Stimulated activated naive CD8-positive, alpha-beta T cell treated with anti-CD3 and anti-CD28 coated beads, Interleukin-15, Interleukin-2, amounts not matched to agents 100 ng/mL and 50 ng/mL, for 24 hours (primary cell): Measurements from ENCODE around the gene MICALL2.
A peak's percentile ranks its signal among the peaks of the same experiment; 100 is the strongest.

Source experiments
- H3K27ac Mint-ChIP-seq: one replicate; pipeline ENCODE4 v1.8.0; 2021; ENCODE audit warnings: mild to moderate bottlenecking, mixed read lengths
- H3K27me3 Mint-ChIP-seq: one replicate; pipeline ENCODE4 v1.8.0; 2021; ENCODE audit warnings: mixed read lengths
- H3K36me3 Mint-ChIP-seq: one replicate; pipeline ENCODE4 v1.8.0; 2021; ENCODE audit warnings: low read depth, mixed read lengths
- H3K4me1 Mint-ChIP-seq: one replicate; pipeline ENCODE4 v1.8.0; 2021; ENCODE audit warnings: low read depth, mixed read lengths
- H3K4me3 Mint-ChIP-seq: one replicate; pipeline ENCODE4 v1.8.0; 2021; ENCODE audit warnings: mild to moderate bottlenecking, mixed read lengths
- H3K9me3 Mint-ChIP-seq: one replicate; pipeline ENCODE4 v1.8.0; 2021; ENCODE audit warnings: mixed read lengths

MICALL2 gene

DNA sequence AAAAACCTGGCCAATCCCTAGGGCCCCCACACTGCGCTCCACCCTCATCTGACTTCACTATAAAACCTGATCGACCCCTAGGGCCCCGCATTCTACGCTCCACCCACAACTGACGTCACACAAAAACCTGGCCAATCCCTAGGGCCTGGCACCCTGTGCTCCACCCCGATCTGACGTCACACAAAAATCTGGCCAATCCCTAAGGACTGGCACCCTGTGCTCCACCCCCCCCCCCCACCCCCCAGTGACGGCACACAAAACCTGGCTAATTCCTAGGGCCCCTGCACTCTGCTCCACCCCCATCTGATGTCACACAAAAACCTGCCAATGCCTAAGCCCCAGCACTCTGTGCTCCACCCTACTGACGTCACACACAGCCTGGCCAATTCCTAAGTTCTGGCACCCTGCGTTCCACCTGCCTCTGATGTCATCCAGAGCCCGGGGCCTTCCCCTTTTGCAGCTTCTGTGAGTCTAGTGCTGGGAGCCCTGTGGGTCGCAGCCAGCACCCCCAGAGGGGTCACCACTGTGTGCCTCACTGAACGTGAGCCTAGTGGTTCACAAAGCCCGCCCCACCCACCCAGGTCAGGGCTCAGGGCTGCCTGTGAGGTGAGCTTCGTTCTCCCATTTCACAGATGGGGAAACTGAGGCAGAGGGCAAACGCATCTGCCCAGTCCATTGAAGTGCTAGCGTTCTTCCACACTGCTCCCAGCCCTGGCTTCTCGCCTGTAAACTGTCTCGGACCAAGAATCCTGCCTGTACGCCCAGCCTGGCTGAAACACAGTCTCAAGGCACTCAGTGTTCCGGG is 40.6 kb downstream of the MICALL2 start:
- H3K4me3 Mint-ChIP-seq = peak overlapping the region; percentile 17

DNA sequence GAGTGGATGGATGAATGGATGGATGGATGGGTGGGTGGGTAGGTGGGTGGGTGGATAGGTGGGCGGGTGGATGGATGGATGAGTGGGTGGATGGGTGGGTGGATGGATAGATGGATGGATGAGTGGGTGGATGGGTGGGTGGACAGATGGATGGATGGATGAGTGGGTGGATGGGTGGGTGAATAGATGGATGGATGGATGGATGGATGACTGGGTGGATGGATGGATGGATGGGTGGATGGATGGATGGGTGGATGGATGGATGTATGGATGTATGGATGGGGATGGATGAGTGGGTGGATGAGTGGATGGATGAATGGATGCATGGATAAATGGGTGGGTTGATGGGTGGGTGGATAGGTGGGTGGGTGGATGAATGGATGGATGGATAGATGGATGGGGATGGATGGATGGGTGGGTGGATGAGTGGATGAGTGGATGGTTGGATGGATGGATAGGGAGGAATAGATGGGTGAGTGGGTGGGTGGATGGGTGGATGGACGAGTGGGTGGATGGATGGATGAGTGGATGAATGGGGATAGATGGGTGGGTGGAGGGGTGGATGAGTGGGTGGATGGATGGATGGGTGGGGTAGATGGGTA is 43.8 kb downstream of the MICALL2 start:
- no peak overlapping the region for H3K27ac Mint-ChIP-seq
- H3K27me3 Mint-ChIP-seq = peaks cover 15% of the 10 kb centered on the region
- no peaks in the 10 kb centered on the region for H3K9me3 Mint-ChIP-seq
- H3K4me1 Mint-ChIP-seq = peaks cover 28% of the 10 kb centered on the region
- H3K4me3 Mint-ChIP-seq = no peak overlapping the region
- no peaks in the 10 kb centered on the region for H3K36me3 Mint-ChIP-seq

More for the DNA sequence above, 40.6 kb downstream of the MICALL2 start:
- no peaks in the 10 kb centered on the region for H3K9me3 Mint-ChIP-seq
- H3K27ac Mint-ChIP-seq = no peak overlapping the region
- H3K36me3 Mint-ChIP-seq = no peaks in the 10 kb centered on the region
- peaks cover 25% of the 10 kb centered on the region for H3K4me1 Mint-ChIP-seq
- H3K27me3 Mint-ChIP-seq = peaks cover 23% of the 10 kb centered on the region

DNA sequence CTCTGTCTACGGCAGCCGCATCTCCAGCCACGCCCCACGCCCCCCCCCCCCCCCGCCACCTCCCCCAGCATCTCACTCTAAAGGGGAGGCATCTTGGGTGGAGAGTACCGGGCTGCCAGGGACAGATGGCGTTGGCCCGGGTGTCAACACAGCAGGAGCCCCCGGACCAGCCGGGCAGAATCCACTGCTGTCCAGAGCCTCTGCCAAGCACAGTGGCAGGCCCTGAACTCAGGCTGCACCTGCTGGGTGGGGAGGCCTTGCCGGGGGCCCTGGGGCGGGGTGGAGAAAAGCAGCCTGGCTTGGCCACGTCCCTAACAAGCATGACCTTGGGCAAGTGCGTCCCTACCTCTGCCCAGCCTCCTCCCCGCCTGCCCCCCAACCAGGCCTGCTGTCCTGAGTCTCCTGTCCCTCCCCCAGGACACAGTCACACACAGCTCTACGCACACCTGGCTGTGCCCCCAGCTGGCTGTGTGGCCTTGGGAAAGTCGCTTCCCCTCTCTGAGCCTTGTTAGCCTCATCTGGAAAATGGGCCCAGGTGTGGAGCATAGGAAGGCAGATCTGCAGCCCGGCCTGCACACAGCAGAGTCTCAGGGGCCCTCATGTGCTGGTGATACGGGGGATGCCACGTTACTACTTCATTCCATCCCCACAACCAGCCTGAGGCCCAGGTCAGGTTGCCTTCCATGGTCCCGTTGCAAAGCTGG is 45.2 kb downstream of the MICALL2 start:
- no peaks in the 10 kb centered on the region for H3K36me3 Mint-ChIP-seq
- no peak overlapping the region for H3K27ac Mint-ChIP-seq
- peaks cover 28% of the 10 kb centered on the region for H3K4me1 Mint-ChIP-seq
- H3K27me3 Mint-ChIP-seq = peaks cover 19% of the 10 kb centered on the region
- H3K9me3 Mint-ChIP-seq = no peaks in the 10 kb centered on the region
- H3K4me3 Mint-ChIP-seq = no peak overlapping the region

DNA sequence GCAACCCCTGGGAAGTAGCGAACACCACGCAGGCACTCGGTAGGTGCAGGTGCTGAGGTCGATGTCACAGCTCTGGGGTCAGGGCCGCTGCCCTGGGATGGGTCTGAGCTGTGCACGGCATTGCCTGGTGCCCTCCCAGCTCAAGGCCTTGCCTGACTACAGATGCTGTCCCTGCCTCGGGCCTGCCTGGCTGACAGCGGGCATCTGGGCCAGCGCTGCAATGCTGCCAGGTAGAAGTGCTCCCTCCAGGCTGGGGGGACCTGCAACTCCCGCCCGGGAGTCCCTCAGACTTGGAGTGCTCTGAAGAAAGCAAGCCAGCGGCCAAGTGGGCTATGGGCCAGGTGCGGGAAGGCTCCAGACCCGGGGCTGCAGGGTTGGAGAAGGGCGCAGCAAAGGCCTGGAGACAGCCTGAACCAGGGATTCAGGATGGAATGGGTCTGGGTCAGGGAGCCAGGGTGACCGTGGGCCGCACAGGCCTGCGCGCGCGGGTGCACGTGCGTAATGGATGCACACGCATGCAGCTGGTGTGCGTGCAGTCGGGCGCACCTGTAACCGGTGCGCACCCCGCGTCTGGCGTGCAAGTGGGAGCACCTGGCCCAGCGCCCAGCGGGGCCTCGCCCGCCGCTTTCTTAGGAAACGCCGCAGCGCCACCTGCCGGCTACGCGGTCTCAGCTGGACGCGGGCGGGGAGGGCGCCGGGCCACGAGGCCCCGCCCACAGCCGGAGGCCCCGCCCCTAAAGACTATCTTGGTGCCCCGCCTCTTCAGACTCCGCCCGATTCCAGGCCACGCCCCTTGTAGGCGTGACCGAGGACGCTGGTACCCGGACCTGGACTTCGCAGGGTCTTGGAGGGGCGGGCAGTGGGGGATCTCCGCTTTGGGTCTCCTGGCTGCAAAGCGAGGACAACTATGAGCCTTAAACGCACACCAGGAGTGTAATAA is 46.7 kb downstream of the MICALL2 start:
- Mint-ChIP-seq H3K27ac (no peak overlapping the region), H3K36me3 (no peaks in the 10 kb centered on the region), H3K27me3 (peaks cover 16% of the 10 kb centered on the region), H3K4me1 (peaks cover 17% of the 10 kb centered on the region), H3K4me3 (no peak overlapping the region), H3K9me3 (no peaks in the 10 kb centered on the region)

DNA sequence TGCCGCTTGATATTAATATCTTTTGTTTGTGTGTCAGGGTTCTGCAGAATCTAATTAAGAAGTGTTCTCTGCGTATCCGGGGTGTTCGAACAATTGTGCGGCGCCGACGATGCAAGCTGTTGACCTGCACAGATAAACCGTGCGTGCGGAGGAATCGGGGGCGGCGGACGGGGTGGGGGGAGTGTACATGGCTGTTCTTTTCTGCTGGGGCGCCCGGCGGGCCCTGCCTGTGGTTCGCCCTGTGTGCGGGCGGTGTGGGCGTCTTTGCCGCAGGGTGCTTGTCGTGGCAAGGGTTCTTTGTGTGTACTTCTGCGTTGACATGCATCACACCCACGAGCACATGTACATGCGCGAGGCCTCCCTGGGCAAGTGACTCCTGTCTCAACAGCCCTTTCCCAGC is 47.9 kb downstream of the MICALL2 start:
- H3K4me3 Mint-ChIP-seq = no peak overlapping the region
- H3K36me3 Mint-ChIP-seq = no peaks in the 10 kb centered on the region
- peaks cover 11% of the 10 kb centered on the region for H3K27me3 Mint-ChIP-seq
- peaks cover 7% of the 10 kb centered on the region for H3K4me1 Mint-ChIP-seq
- H3K27ac Mint-ChIP-seq = no peak overlapping the region
- H3K9me3 Mint-ChIP-seq = no peaks in the 10 kb centered on the region

DNA sequence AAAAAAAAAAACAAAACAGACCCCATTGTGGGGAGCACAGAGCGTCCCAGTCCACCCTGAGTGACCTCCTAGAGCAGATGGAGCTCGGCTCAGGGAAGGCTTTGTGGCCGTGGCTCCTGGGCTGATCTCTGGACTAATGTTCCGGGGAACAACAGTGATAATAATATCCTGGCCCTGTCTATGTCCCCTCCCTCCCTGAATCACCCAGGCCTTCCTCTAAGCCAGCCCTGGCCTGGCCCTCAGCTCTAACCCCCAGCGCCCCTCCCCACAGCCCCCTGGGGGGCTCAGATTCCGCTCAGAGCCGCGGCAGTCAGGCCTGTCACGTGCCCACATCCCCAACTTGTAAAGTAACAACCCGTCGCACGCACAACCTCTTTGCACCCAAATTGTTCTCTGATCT is 48.3 kb downstream of the MICALL2 start:
- no peaks in the 10 kb centered on the region for H3K9me3 Mint-ChIP-seq
- peaks cover 3% of the 10 kb centered on the region for H3K4me1 Mint-ChIP-seq
- no peaks in the 10 kb centered on the region for H3K36me3 Mint-ChIP-seq
- H3K27me3 Mint-ChIP-seq = peaks cover 11% of the 10 kb centered on the region
- H3K4me3 Mint-ChIP-seq = no peak overlapping the region
- H3K27ac Mint-ChIP-seq = no peak overlapping the region

DNA sequence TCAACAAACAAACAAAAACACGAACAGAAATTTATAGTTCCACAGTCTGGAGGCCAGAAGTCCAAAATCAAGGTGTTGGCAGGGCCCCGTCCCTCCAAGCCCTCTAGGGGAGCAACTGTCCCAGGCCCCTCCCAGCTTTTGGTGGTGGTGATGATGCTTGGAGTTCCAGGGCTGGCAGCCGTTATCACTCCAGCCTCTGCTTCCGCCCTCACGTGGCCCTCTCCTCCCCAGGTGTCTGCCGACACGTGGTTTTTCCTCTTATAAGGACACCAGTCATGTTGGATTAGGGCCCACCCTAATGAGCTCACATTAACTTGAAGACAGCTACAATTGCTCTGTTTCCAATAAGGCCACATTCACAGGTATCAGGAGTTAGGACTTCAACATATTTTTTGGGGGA is 49.7 kb downstream of the MICALL2 start:
- Mint-ChIP-seq H3K36me3 (no peaks in the 10 kb centered on the region), H3K9me3 (no peaks in the 10 kb centered on the region), H3K27me3 (peaks cover 17% of the 10 kb centered on the region), H3K27ac (no peak overlapping the region), H3K4me3 (no peak overlapping the region), H3K4me1 (peaks cover 3% of the 10 kb centered on the region)

DNA sequence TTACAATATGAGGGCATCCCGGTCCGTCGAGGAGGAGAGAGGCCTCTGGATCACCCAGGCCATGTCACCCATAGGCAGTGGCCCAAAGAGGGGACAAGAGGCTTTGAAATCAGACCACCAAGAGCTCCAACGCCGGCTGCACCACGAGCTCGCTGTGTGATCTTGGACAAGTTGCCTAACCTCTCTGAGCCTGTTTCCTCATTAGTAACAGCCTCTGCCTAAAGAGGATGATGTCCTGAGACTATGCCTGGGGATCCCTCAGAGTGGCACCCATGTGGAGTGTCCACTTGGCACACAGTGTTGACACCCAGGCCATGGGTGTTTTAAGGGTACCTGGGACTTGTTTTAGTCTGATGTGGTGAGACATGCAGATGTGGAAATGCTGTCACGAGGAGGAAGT is 50.8 kb downstream of the MICALL2 start:
- Mint-ChIP-seq H3K4me3 (no peak overlapping the region), H3K4me1 (peaks cover 9% of the 10 kb centered on the region), H3K27me3 (peaks cover 28% of the 10 kb centered on the region), H3K36me3 (no peaks in the 10 kb centered on the region), H3K9me3 (no peaks in the 10 kb centered on the region), H3K27ac (no peak overlapping the region)

DNA sequence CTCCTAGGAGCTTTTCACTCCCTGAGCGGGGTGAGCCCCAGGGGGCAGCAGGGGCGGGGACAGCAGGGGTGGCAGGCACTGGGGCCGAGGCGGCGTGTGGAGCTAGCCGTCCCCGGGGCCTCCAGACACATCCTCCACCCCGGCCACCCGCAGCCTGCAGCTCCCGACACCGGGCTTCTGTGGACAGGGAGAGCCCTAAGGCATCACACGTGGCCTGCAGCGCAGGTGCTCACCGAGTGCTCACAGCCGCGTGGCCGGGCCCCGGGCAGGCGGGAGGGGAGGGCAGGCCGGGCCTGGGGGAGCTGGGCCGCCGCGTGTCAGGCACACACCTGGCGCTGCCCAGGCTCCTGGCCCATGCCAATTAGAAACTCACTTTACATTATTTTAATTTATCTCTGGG is 51.4 kb downstream of the MICALL2 start:
- Mint-ChIP-seq H3K9me3 (no peaks in the 10 kb centered on the region), H3K36me3 (no peaks in the 10 kb centered on the region), H3K4me3 (no peak overlapping the region), H3K27me3 (peaks cover 28% of the 10 kb centered on the region), H3K4me1 (peaks cover 7% of the 10 kb centered on the region), H3K27ac (no peak overlapping the region)

DNA sequence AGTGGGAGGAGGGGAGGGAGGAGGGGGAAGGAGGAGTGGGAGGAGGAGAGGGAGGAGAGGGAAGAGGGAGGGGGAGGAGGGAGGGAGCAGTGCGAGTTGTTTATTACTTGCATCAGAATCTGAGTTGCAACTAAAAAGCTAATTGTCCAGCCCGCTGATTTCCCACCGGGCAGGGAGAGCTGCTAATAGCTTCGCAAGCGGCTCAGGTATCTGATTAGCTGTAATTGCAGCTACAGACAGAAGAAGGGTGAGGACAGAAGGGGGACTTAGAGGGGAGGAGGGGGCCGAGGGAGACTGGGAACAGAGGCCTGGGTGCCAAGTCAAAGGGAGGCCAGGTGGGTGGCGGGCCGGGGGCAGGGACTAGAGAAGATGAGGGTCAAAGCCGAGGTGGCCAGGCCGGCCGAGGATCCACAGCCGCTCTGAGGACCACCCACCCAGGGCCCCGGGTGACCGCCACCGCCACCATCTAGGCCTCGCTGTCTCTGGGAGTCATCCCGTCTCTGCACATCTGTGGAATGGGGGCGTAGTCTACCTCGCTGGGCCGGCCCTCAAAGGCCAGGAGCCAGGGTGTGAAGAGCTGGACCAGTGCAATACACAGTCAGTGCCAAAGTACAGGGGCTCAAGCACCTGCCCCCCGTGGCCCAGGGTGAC is 54.2 kb downstream of the MICALL2 start:
- no peak overlapping the region for H3K4me3 Mint-ChIP-seq
- peaks cover 7% of the 10 kb centered on the region for H3K4me1 Mint-ChIP-seq
- peaks cover 49% of the 10 kb centered on the region for H3K27me3 Mint-ChIP-seq
- no peak overlapping the region for H3K27ac Mint-ChIP-seq
- no peaks in the 10 kb centered on the region for H3K36me3 Mint-ChIP-seq
- peaks cover 4% of the 10 kb centered on the region for H3K9me3 Mint-ChIP-seq

DNA sequence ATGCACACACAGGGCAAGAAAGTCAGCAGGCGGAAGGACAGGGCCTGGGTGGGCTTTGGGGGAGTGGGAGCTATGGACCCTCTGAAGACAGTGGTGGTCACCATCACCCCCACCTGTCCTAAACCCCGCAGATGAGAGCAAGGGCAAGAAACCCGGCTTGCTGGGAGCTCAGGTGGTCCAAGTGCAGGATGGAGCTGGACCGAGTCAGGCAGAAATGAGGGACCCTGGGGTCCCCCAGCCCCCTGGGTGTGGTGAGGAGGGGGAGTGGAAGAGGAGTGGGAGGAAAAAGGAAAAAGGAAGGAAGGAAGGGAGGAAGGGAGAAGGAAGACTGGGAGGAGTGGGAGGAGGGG is 54.8 kb downstream of the MICALL2 start:
- Mint-ChIP-seq H3K4me3 (no peak overlapping the region), H3K4me1 (peaks cover 7% of the 10 kb centered on the region), H3K9me3 (peaks cover 4% of the 10 kb centered on the region), H3K27me3 (peaks cover 46% of the 10 kb centered on the region), H3K36me3 (no peaks in the 10 kb centered on the region), H3K27ac (no peak overlapping the region)

DNA sequence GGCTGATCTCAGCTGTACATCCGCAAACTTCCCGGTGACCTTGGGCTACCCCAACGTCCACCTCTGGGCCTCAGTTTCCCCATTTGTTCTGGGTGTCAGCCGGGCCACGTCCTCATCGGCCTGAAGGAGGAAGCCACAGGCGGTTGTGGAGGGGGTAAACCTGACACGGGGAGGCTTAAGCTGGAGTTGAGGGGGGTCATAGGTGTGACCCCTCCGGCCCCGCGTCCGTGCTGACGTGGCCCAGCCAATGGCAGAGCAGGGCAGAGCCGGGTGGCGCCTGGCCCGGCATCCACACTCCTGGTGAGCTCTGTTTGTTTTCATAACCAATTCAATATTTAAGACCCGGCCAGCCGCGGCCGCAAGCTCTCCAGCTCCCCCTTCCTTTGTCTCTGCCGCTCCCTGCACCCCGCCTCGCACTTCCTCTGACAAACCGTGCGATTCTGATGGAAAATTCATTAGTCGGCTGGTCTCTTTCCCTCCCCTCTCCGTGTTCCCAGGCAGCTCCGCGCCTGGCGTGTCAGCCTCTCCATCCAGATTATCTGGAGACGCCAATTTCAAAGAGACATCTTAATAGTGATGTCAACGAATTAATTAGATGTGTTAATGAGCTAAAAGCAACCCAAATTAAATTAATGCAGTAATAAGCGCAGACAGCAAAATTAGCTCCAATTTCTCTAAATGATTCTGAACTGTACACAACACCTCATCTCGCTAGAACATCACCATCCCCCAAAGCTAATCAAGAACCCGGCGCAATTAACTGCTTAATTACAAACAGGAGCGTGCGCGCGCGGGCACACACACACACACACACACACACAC is 55.4 kb downstream of the MICALL2 start:
- Mint-ChIP-seq H3K27me3 (peaks cover 50% of the 10 kb centered on the region), H3K36me3 (no peaks in the 10 kb centered on the region), H3K9me3 (peaks cover 4% of the 10 kb centered on the region), H3K4me1 (peaks cover 7% of the 10 kb centered on the region), H3K27ac (no peak overlapping the region), H3K4me3 (no peak overlapping the region)

DNA sequence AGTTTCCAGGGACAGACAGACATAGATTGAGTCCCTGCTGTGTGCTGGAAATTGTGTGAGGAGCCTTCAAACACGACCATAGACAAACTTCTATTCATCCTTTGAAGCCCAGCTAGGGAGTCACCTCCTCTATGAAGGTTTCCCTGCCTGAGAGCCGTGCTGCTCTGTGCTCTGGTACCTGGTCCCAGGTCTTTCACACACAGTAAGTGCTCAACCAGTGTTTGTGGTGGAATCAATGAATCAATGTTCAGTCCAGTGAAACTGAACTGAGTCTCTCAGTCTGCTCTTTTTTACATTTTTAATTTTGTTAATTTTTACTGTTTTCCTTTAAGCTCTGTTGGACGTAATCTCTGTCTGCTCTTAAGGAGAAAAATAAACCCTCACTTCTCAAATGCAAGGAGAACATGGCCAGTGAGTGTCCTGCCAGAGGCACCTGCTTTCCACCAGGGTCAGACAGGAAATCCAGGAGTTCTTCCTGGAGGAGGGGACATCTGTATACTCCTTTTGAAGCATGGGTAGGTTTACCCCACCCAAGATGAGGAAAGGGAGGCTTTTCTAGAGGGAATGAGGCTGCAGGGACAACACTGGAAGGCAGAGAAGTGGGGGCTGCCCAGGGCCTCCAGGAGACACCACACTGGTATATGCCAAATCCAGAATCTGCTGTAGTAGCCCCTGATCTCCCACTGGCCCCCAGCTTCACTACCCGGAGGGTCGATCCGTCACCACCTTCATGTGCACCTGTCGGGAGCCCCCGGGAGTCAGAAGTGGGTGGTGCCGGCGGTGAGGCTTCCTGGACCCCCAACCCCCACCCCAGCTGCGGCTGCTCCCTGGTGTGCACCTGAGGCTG is 56.3 kb downstream of the MICALL2 start:
- peaks cover 52% of the 10 kb centered on the region for H3K27me3 Mint-ChIP-seq
- peaks cover 7% of the 10 kb centered on the region for H3K4me1 Mint-ChIP-seq
- H3K9me3 Mint-ChIP-seq = peaks cover 4% of the 10 kb centered on the region
- H3K4me3 Mint-ChIP-seq = no peak overlapping the region
- no peak overlapping the region for H3K27ac Mint-ChIP-seq
- no peaks in the 10 kb centered on the region for H3K36me3 Mint-ChIP-seq
